Measurements from ENCODE around the gene EPPIN. TPM values are rescaled to one million over a fixed set of nuclear protein-coding genes. Genes with fewer than 3 reads are reported as not detected.
"Not testable (repeated sequence)": the region's sequence is repeated elsewhere in the genome, so short reads cannot be mapped to it uniquely, and the experiment has no call there.

The EPPIN gene
- total RNA-seq, 2 donors from 2014 or later: not detected

- H3K4me3 ChIP-seq: no peak overlapping the region
- H3K36me3 ChIP-seq (replicated peaks in 1 of 2; ENCODE audit: insufficient read depth in 1 of 2, low read depth in 2 of 2): no peaks in the 10 kb centered on the region
- no peaks in the 10 kb centered on the region for H3K4me1 ChIP-seq
- intact Hi-C loops (cut with DNase I): no loop called here
- TF ChIP-seq CTCF (IDR thresholded peaks at IDR 0.05) (no peak), POLR2A (IDR thresholded peaks at IDR 0.05) (no peak)
- H3K27me3 ChIP-seq: no peaks in the 10 kb centered on the region
- ATAC-seq: no peak
- WGBS, 2 donors: 81 to 87% methylated on average over 2 of the region's 2 CpGs
- no peak overlapping the region for H3K27ac ChIP-seq
- no peak for DNase-seq
- no peaks in the 10 kb centered on the region for H3K9me3 ChIP-seq
Measured at GRCh38 chr20:45588800-45589199, 41.6 kb upstream of the EPPIN start.

GRCh38 chr20:45585986-45586385 lies 38.8 kb upstream of the EPPIN start:
- WGBS, 2 donors: 88 to 89% methylated on average over 5 of the region's 5 CpGs
- not testable (repeated sequence) for ATAC-seq, DNase-seq

GRCh38 chr20:45584294-45584693 lies 37.1 kb upstream of the EPPIN start:
- WGBS, 2 donors: 85 to 86% methylated on average over 5 of the region's 5 CpGs
- H3K4me1 ChIP-seq; H3K4me3 ChIP-seq; H3K27me3 ChIP-seq; H3K36me3 ChIP-seq (replicated peaks in 1 of 2; ENCODE audit: insufficient read depth in 1 of 2, low read depth in 2 of 2); H3K9me3 ChIP-seq; intact Hi-C loops (cut with DNase I); ATAC-seq; H3K27ac ChIP-seq; DNase-seq: not testable (repeated sequence)

More at GRCh38 chr20:45585986-45586385, 38.8 kb upstream of the EPPIN start:
- intact Hi-C loops (cut with DNase I); H3K36me3 ChIP-seq (replicated peaks in 1 of 2; ENCODE audit: insufficient read depth in 1 of 2, low read depth in 2 of 2); H3K27ac ChIP-seq; H3K4me1 ChIP-seq; H3K9me3 ChIP-seq; H3K4me3 ChIP-seq; H3K27me3 ChIP-seq: not testable (repeated sequence)

GRCh38 chr20:45583502-45583901 lies 36.3 kb upstream of the EPPIN start:
- Histone ChIP-seq H3K36me3 (replicated peaks in 1 of 2; ENCODE audit: insufficient read depth in 1 of 2, low read depth in 2 of 2) (no peaks in the 10 kb centered on the region), H3K4me3 (no peak overlapping the region), H3K27me3 (no peaks in the 10 kb centered on the region), H3K9me3 (no peaks in the 10 kb centered on the region), H3K4me1 (no peaks in the 10 kb centered on the region), H3K27ac (no peak overlapping the region)
- DNase-seq: no peak
- intact Hi-C loops (cut with DNase I): no loop called here
- TF ChIP-seq CTCF (IDR thresholded peaks at IDR 0.05) (no peak), POLR2A (IDR thresholded peaks at IDR 0.05) (no peak)
- 72 to 84% methylated on average over 2 to 3 of the region's 3 CpGs for WGBS, 2 donors
- no peak for ATAC-seq

- Histone ChIP-seq H3K4me3 (no peak overlapping the region), H3K27ac (no peak overlapping the region), H3K27me3 (no peaks in the 10 kb centered on the region), H3K4me1 (no peaks in the 10 kb centered on the region), H3K36me3 (replicated peaks in 1 of 2; ENCODE audit: insufficient read depth in 1 of 2, low read depth in 2 of 2) (no peaks in the 10 kb centered on the region), H3K9me3 (no peaks in the 10 kb centered on the region)
- TF ChIP-seq POLR2A (IDR thresholded peaks at IDR 0.05): no peak
- no peak for TF ChIP-seq CTCF (IDR thresholded peaks at IDR 0.05)
- no peak for ATAC-seq
- DNase-seq: no peak
- intact Hi-C loops (cut with DNase I): no loop called here
Measured at GRCh38 chr20:45581702-45582101, 34.5 kb upstream of the EPPIN start.

- H3K4me1 ChIP-seq: no peaks in the 10 kb centered on the region
- intact Hi-C loops (cut with DNase I): no loop called here
- DNase-seq: no peak
- TF ChIP-seq POLR2A (IDR thresholded peaks at IDR 0.05) (no peak), CTCF (IDR thresholded peaks at IDR 0.05) (no peak)
- H3K9me3 ChIP-seq: no peaks in the 10 kb centered on the region
- no peak for ATAC-seq
- no peak within 1 kb of the TSS for H3K4me3 ChIP-seq
- no peaks in the 10 kb centered on the region for H3K36me3 ChIP-seq (replicated peaks in 1 of 2; ENCODE audit: insufficient read depth in 1 of 2, low read depth in 2 of 2)
- 60 to 73% methylated on average over 4 of the region's 4 CpGs for WGBS, 2 donors
- H3K27me3 ChIP-seq: no peaks in the 10 kb centered on the region
- no peak within 1 kb of the TSS for H3K27ac ChIP-seq
Measured at GRCh38 chr20:45579184-45579583, 32.0 kb upstream of the EPPIN start, which contains the start of gene WFDC8. Gene WFDC8, minus strand, starts transcription at chr20:45579284. Its CDS starts 37 bp downstream, at chr20:45579247.
